A673 (cell line): ENCODE measurements around the gene DCLK2. TPM values are rescaled to one million over a fixed set of nuclear protein-coding genes. Genes with fewer than 3 reads are reported as not detected.

Experiments used
- BruUV-seq: library from RNA; stranded (reverse); fragments of 400-500 nt; replicated peaks from 2 replicates; lab custom pipeline; 2021; lab: Mats Ljungman, UMichigan
- CTCF ChIA-PET: fragments of 300-600 bp; sonication (Branson Sonifier 250); formaldehyde crosslinking; loops from one replicate; lab custom pipeline; 2022; ENCODE audit warnings: antibody characterized with exemption; lab: Charles Lee
- POLR2A ChIA-PET: fragments of 300-600 bp; sonication (Branson Sonifier 250); formaldehyde crosslinking; loops from one replicate; lab custom pipeline; 2022; ENCODE audit warnings: antibody characterized with exemption; ENCODE audit not compliant: low non-redundant PET; lab: Charles Lee
- DNase-seq: peaks from one replicate; pipeline ENCODE4 v3.0.0-alpha.2; 2015; ENCODE audit warnings: low spot score
- H3K27ac ChIP-seq: fragments of 200-600 bp; sonication (generic); 2 replicates; pipeline ENCODE4 v1.5.1; 2016; ENCODE audit warnings: mixed run types, low read depth, mild to moderate bottlenecking, mixed read lengths, antibody characterized with exemption, low read length; ENCODE audit not compliant: poor library complexity, severe bottlenecking
- H3K27me3 ChIP-seq: fragments of 200-600 bp; sonication (generic); replicated peaks from 2 replicates; pipeline ENCODE4 v1.6.1; 2017; ENCODE audit warnings: mixed run types, low read depth, mild to moderate bottlenecking, mixed read lengths, antibody characterized with exemption, low read length; ENCODE audit not compliant: insufficient read depth, poor library complexity
- H3K36me3 ChIP-seq: fragments of 200-600 bp; sonication (generic); 2 replicates; pipeline ENCODE4 v1.6.1; 2016; ENCODE audit warnings: mixed run types, mild to moderate bottlenecking, mixed read lengths, antibody characterized with exemption, low read length; ENCODE audit not compliant: insufficient read depth, poor library complexity, severe bottlenecking
- H3K4me1 ChIP-seq: fragments of 200-600 bp; sonication (generic); 2 replicates; pipeline ENCODE4 v1.6.1; 2017; ENCODE audit warnings: mixed run types, mild to moderate bottlenecking, mixed read lengths, antibody characterized with exemption, low read length; ENCODE audit not compliant: insufficient read depth, poor library complexity, severe bottlenecking
- H3K4me3 ChIP-seq: fragments of 200-600 bp; sonication (generic); 2 replicates; pipeline ENCODE4 v1.5.1; 2016; ENCODE audit warnings: low read depth, mixed run types, mild to moderate bottlenecking, mixed read lengths, low read length; ENCODE audit not compliant: poor library complexity, severe bottlenecking
- H3K9me3 ChIP-seq: fragments of 200-600 bp; sonication (generic); 2 replicates; pipeline ENCODE4 v1.6.1; 2016; ENCODE audit warnings: mixed run types, low read depth, mild to moderate bottlenecking, mixed read lengths, antibody characterized with exemption, low read length; ENCODE audit not compliant: poor library complexity, severe bottlenecking
- CTCF ChIP-seq: fragments of 300-800, 200-600 bp; sonication (generic); conservative IDR thresholded peaks from 2 replicates; pipeline ENCODE4 v1.5.1; 2017; ENCODE audit warnings: low read depth, mild to moderate bottlenecking, antibody characterized with exemption, low read length, moderate library complexity, mixed read lengths
- EZH2 ChIP-seq: fragments of 200-600 bp; sonication (generic); IDR thresholded peaks from 2 replicates; pipeline ENCODE4 v1.6.1; 2017; ENCODE audit warnings: borderline replicate concordance, low read depth, mild to moderate bottlenecking, mixed read lengths, antibody characterized with exemption, low read length; ENCODE audit not compliant: poor library complexity, severe bottlenecking
- intact Hi-C: fragments of 100-400 bp; cut with micrococcal nuclease; formaldehyde crosslinking; loops from one replicate; pipeline ENCODE4 v1.10.0; 2022; ENCODE audit not compliant: unreplicated experiment
- total RNA-seq: library from RNA; stranded (reverse); gene quantifications from 2 replicates; pipeline ENCODE4 v1.2.3, GENCODE V29; 2021

The DCLK2 gene
- total RNA-seq, 1 experiment from 2014 or later, result 4.9 TPM

GRCh38 chr4:150217192-150217591, 138.9 kb downstream of the DCLK2 start:
- H3K27ac ChIP-seq, result no peak overlapping the region
- intact Hi-C loops, result loop anchor here (2.0 to 10.0 kb wide), 3 partner anchors 112 to 220 kb away; no protein-coding TSS in a partner anchor
- H3K4me1 ChIP-seq, result peaks cover 18% of the 10 kb centered on the region
- ChIA-PET CTCF (interaction anchor here (0.7 to 1.6 kb wide), 7 partner anchors 13 to 320 kb away, joined by 3 to 5 read pairs (median 3); no protein-coding TSS in a partner anchor), POLR2A (no interaction called here)
- TF ChIP-seq EZH2 (no peak), CTCF (peak; percentile 64)
- H3K36me3 ChIP-seq, result no peaks in the 10 kb centered on the region
- peak; percentile 77 for DNase-seq
- H3K4me3 ChIP-seq, result no peak overlapping the region
- no peaks in the 10 kb centered on the region for H3K27me3 ChIP-seq
- H3K9me3 ChIP-seq, result no peaks in the 10 kb centered on the region
- no TSS peak for BruUV-seq

- Histone ChIP-seq H3K4me1 (peaks cover 18% of the 10 kb centered on the region), H3K9me3 (no peaks in the 10 kb centered on the region), H3K27ac (no peak overlapping the region), H3K27me3 (no peaks in the 10 kb centered on the region), H3K36me3 (no peaks in the 10 kb centered on the region), H3K4me3 (no peak overlapping the region)
- BruUV-seq, result no TSS peak
- DNase-seq, result peak; percentile 61
- ChIA-PET POLR2A (no interaction called here), CTCF (interaction anchor here (0.9 to 1.6 kb wide), 4 partner anchors 13 to 212 kb away, joined by 3 to 5 read pairs (median 4); no protein-coding TSS in a partner anchor)
- intact Hi-C loops, result loop anchor here (2.0 to 10.0 kb wide), 3 partner anchors 113 to 221 kb away; no protein-coding TSS in a partner anchor
- TF ChIP-seq CTCF, result no peak
- TF ChIP-seq EZH2, result no peak
Measured at GRCh38 chr4:150217808-150218207, 139.6 kb downstream of the DCLK2 start.

GRCh38 chr4:150218447-150218846, 140.2 kb downstream of the DCLK2 start:
- Histone ChIP-seq H3K4me3 (no peak overlapping the region), H3K4me1 (peaks cover 18% of the 10 kb centered on the region), H3K27me3 (no peaks in the 10 kb centered on the region), H3K36me3 (no peaks in the 10 kb centered on the region), H3K9me3 (no peaks in the 10 kb centered on the region), H3K27ac (no peak overlapping the region)
- ChIA-PET POLR2A (no interaction called here), CTCF (interaction anchor here (1.6 kb wide), 1 partner anchor 208 kb away, joined by 5 read pairs; no protein-coding TSS in a partner anchor)
- intact Hi-C loops, result loop anchor here (5.0 to 10.0 kb wide), 2 partner anchors 114 to 221 kb away; no protein-coding TSS in a partner anchor
- TF ChIP-seq EZH2 (no peak), CTCF (no peak)
- DNase-seq, result no peak
- BruUV-seq, result no TSS peak
